ENCODE data around the gene ADAMTS9. TPM values are rescaled to one million over a fixed set of nuclear protein-coding genes. Genes with fewer than 3 reads are reported as not detected.

Gene ADAMTS9
- total and polyA plus RNA-seq, 8 donors: 36.3 to 78.0 (median 56.7) TPM

DNA sequence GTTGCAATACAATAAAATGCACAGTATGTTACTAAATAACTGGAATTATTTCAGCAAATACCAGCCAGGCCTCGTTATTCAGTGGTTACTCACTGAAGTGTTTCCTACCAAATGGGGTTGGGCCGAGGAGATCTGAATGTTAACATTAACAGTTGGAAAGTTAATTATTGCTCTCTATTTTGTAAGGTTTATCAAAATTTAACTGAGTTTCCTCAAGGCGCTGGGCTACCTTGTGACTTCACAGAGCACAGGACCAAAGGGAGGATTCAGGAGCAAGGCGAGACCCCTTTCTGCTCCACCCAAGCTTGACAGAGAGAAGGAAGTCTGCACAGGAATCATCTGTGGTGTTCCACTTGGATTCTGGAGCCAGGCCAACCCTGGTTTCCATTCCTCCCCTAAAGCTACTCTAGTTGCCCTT, 21.6 kb downstream of the ADAMTS9 start:
- peak in 2 of 4 donors; percentile 26 to 41 for DNase-seq
- no peak overlapping the region for H3K4me3 ChIP-seq
- peak; percentile 75 for ATAC-seq

DNA sequence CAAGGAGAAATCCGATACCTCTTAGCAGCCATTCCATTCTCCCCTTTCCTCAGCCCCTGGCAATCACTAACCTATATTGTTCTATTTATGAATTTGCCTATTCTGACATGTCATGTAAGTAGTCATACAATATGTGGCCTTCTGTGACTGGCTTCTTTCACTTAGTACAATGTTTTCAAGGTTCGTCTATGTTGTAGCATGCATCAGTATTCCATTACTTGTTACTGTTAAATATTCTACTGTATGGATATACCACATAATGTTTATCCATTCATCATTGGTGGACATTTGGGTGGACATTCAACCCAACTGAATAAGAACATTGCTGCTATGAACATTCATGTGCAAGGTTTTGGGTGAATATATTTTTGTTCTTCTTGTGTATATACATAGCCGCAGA, 23.4 kb downstream of the ADAMTS9 start:
- Histone ChIP-seq H3K4me3 (no peak overlapping the region), H3K27ac (no peak overlapping the region), H3K36me3 (peaks cover 0 to 8% of the 10 kb centered on the region in 2 donors), H3K9me3 (no peaks in the 10 kb centered on the region), H3K4me1 (peaks cover 13 to 15% of the 10 kb centered on the region in 2 donors), H3K27me3 (no peaks in the 10 kb centered on the region)
- intact Hi-C loops (cut with DNase I): no loop called here
- no peak for ATAC-seq
- TF ChIP-seq, protein P1, sequence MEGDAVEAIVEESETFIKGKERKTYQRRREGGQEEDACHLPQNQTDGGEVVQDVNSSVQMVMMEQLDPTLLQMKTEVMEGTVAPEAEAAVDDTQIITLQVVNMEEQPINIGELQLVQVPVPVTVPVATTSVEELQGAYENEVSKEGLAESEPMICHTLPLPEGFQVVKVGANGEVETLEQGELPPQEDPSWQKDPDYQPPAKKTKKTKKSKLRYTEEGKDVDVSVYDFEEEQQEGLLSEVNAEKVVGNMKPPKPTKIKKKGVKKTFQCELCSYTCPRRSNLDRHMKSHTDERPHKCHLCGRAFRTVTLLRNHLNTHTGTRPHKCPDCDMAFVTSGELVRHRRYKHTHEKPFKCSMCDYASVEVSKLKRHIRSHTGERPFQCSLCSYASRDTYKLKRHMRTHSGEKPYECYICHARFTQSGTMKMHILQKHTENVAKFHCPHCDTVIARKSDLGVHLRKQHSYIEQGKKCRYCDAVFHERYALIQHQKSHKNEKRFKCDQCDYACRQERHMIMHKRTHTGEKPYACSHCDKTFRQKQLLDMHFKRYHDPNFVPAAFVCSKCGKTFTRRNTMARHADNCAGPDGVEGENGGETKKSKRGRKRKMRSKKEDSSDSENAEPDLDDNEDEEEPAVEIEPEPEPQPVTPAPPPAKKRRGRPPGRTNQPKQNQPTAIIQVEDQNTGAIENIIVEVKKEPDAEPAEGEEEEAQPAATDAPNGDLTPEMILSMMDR (IDR thresholded peaks at IDR 0.05): no peak
- DNase-seq: no peak

More for the DNA sequence above, 21.6 kb downstream of the ADAMTS9 start:
- Histone ChIP-seq H3K36me3 (peaks cover 0 to 8% of the 10 kb centered on the region in 2 donors), H3K4me1 (peaks cover 13 to 15% of the 10 kb centered on the region in 2 donors), H3K27me3 (no peaks in the 10 kb centered on the region), H3K27ac (peak overlapping the region; percentile 9 to 65), H3K9me3 (no peaks in the 10 kb centered on the region)
- TF ChIP-seq, protein P1 (IDR thresholded peaks at IDR 0.05): no peak
- intact Hi-C loops (cut with DNase I): no loop called here

DNA sequence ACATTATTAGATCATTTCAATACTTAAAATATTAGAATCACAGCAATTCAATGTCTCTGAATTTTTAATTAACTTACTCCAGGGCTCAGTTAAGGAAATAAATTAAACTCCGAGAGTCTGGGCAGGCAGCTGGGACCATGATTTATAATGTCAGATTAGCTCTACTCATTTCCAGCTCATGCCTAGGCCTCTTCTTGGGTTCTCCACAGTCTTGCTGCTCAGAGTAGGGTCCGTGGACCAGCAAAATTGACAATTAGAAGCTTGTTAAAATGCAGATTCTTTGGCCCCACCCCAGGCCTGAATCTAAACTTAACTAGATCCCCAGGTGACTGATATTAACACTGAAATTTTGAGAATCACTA, 28.2 kb downstream of the ADAMTS9 start:
- DNase-seq (no peak), ATAC-seq (no peak)
- TF ChIP-seq, protein P1 (IDR thresholded peaks at IDR 0.05): no peak
- no peak overlapping the region for H3K27ac ChIP-seq
- no peaks in the 10 kb centered on the region for H3K4me1 ChIP-seq
- no peak overlapping the region for H3K4me3 ChIP-seq
- H3K27me3 ChIP-seq: no peaks in the 10 kb centered on the region
- peaks cover 0 to 33% of the 10 kb centered on the region in 2 donors for H3K36me3 ChIP-seq
- intact Hi-C loops (cut with DNase I): no loop called here
- no peaks in the 10 kb centered on the region for H3K9me3 ChIP-seq

DNA sequence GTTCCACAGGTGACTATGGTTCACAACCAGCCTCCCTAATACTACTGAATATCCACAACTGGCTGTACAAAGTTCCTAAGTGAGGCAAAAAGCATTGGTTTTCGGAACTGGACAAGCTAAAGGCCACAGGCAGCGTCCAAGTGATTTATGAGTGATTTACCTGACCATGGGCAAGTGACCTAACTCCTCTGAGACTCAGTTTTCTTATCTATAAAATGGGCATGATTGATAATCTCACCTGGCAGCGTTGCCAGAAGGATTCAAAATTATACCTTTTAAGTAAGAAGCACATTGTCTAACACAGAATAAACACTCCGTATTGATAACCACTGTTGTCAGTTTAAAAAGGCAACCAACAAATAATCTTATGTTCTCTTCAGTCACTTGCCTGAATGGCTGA, 29.8 kb downstream of the ADAMTS9 start:
- H3K27ac ChIP-seq: no peak overlapping the region
- H3K4me3 ChIP-seq: no peak overlapping the region
- no peaks in the 10 kb centered on the region for H3K4me1 ChIP-seq
- intact Hi-C loops (cut with DNase I): no loop called here
- TF ChIP-seq, protein P1 (IDR thresholded peaks at IDR 0.05): no peak
- peaks cover 0 to 47% of the 10 kb centered on the region in 2 donors for H3K36me3 ChIP-seq
- no peaks in the 10 kb centered on the region for H3K9me3 ChIP-seq
- ATAC-seq: no peak
- DNase-seq: no peak
- H3K27me3 ChIP-seq: no peaks in the 10 kb centered on the region

DNA sequence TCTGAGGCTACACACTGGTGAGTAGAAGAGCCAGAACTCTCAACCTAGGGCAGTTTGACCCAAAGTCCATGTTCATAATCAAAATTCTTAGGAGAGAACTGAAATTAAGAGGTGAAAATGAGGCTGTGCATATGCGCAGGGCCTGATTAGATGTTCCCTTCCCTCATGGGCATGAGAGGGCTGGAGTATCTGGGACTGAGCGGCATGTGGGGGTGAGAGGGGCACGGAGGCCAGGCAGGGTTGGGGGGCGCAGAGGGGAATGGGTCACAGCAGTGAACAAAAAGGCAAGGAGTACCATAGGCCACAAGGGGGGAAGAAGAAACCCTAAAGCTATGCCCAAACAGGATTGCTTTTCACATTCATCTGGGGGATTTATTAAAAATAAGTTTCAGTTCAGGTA, 31.3 kb downstream of the ADAMTS9 start:
- no peaks in the 10 kb centered on the region for H3K27me3 ChIP-seq
- no peaks in the 10 kb centered on the region for H3K9me3 ChIP-seq
- H3K4me3 ChIP-seq: no peak overlapping the region
- intact Hi-C loops (cut with DNase I): no loop called here
- H3K4me1 ChIP-seq: no peaks in the 10 kb centered on the region
- H3K36me3 ChIP-seq: peaks cover 0 to 43% of the 10 kb centered on the region in 2 donors
- H3K27ac ChIP-seq: no peak overlapping the region
- DNase-seq (no peak), ATAC-seq (no peak)
- TF ChIP-seq, protein P1 (IDR thresholded peaks at IDR 0.05): no peak

Data from left lung (tissue), 10 donors.